Raji (cell line): Measurements from ENCODE around the gene DNLZ.

Experiments
- POLR2A ChIP-seq: IDR thresholded peaks from 2 replicates; pipeline ENCODE4 v1.6.1; 2011; ENCODE audit warnings: low read depth, low read length, control low read depth; ENCODE audit not compliant: insufficient read depth

DNLZ gene

GRCh38 chr9:136316271-136316751 is 47.2 kb downstream of the DNLZ start:
- TF ChIP-seq POLR2A, result no peak

- no peak for TF ChIP-seq POLR2A
Measured at GRCh38 chr9:136314944-136315343, 48.6 kb downstream of the DNLZ start.

GRCh38 chr9:136314056-136314416 is 49.5 kb downstream of the DNLZ start:
- no peak for TF ChIP-seq POLR2A

- TF ChIP-seq POLR2A, result no peak
Measured at GRCh38 chr9:136313111-136314055, 50.2 kb downstream of the DNLZ start.

- no peak for TF ChIP-seq POLR2A
Measured at GRCh38 chr9:136312436-136312835, 51.1 kb downstream of the DNLZ start.

- TF ChIP-seq POLR2A, result no peak
Measured at GRCh38 chr9:136312009-136312375, 51.6 kb downstream of the DNLZ start.

- TF ChIP-seq POLR2A, result no peak
Measured at GRCh38 chr9:136311051-136312008, 52.2 kb downstream of the DNLZ start.

GRCh38 chr9:136310273-136311030 is 53.1 kb downstream of the DNLZ start:
- TF ChIP-seq POLR2A, result no peak

GRCh38 chr9:136309806-136310220 is 53.7 kb downstream of the DNLZ start:
- TF ChIP-seq POLR2A, result no peak
